ENCODE data around the gene LYSMD2.

Gene LYSMD2

GRCh38 chr15:51751697-51752683 is 14.5 kb upstream of the LYSMD2 start:
- DNase-seq: peak in 1 of 6 experiments; percentile 30

GRCh38 chr15:51750792-51751696 is 13.6 kb upstream of the LYSMD2 start, which contains the start of gene TMOD2:
Gene TMOD2 (plus strand): TSS chr15:51751597. CDS start chr15:51766442, 14,845 bp downstream.
- peak in 5 of 6 experiments; percentile 30 to 51 (median 42) for DNase-seq

- no peak for DNase-seq
Observed at GRCh38 chr15:51750186-51750585, 12.7 kb upstream of the LYSMD2 start.

- DNase-seq: no peak
Observed at GRCh38 chr15:51749307-51749706, 11.9 kb upstream of the LYSMD2 start.

- DNase-seq: no peak
Observed at GRCh38 chr15:51739061-51739712, 1.7 kb upstream of the LYSMD2 start.

GRCh38 chr15:51738553-51738952 is 1.1 kb upstream of the LYSMD2 start:
- DNase-seq: no peak

- DNase-seq: peak; percentile 54 to 75 (median 63)
Observed at GRCh38 chr15:51736751-51737521, 519 bp downstream of the LYSMD2 start.

- no peak for DNase-seq
Observed at GRCh38 chr15:51736069-51736468, 1.4 kb downstream of the LYSMD2 start.

GRCh38 chr15:51735228-51736010 is 2.0 kb downstream of the LYSMD2 start:
- peak in 4 of 6 experiments; percentile 19 to 44 (median 24) for DNase-seq

- DNase-seq: no peak
Observed at GRCh38 chr15:51732646-51733045, 4.8 kb downstream of the LYSMD2 start.

GRCh38 chr15:51731549-51732267 is 5.7 kb downstream of the LYSMD2 start:
- peak in 5 of 6 experiments; percentile 11 to 74 (median 52) for DNase-seq

- DNase-seq: no peak
Observed at GRCh38 chr15:51727141-51727897, 10.1 kb downstream of the LYSMD2 start.

- no peak for DNase-seq
Observed at GRCh38 chr15:51726302-51727073, 11.0 kb downstream of the LYSMD2 start.

GRCh38 chr15:51724673-51725072 is 12.8 kb downstream of the LYSMD2 start:
- no peak for DNase-seq

GRCh38 chr15:51724199-51724598 is 13.3 kb downstream of the LYSMD2 start:
- DNase-seq: no peak

GRCh38 chr15:51721199-51721960 is 16.1 kb downstream of the LYSMD2 start:
- no peak for DNase-seq

GRCh38 chr15:51720201-51720995 is 17.1 kb downstream of the LYSMD2 start:
- DNase-seq: no peak

Measured in stimulated activated naive CD4-positive, alpha-beta T cell (primary cell).